Mesendoderm (in vitro differentiated cells): Measurements from ENCODE around the gene STIM2.

Source experiments
- DNase-seq: peaks from one replicate; pipeline ENCODE4 v3.0.0; 2013
- H2AK5ac ChIP-seq: 2 replicates; pipeline ENCODE4 v1.6.1; 2013; ENCODE audit warnings: low read length, inconsistent platforms
- H2BK120ac ChIP-seq: 2 replicates; pipeline ENCODE4 v1.6.1; 2013; ENCODE audit warnings: low read depth, mild to moderate bottlenecking, low read length, moderate library complexity, mixed read lengths
- H2BK15ac ChIP-seq: replicated peaks from 2 replicates; pipeline ENCODE4 v1.6.1; 2013; ENCODE audit warnings: low read depth, mild to moderate bottlenecking, moderate library complexity
- H2BK5ac ChIP-seq: 2 replicates; pipeline ENCODE4 v1.6.1; 2013; ENCODE audit warnings: low read length, inconsistent platforms
- H3K18ac ChIP-seq: 2 replicates; pipeline ENCODE4 v1.6.1; 2013; ENCODE audit warnings: mild to moderate bottlenecking, low read length, mixed read lengths
- H3K23ac ChIP-seq: one replicate; pipeline ENCODE4 v1.6.1; 2013; ENCODE audit warnings: low read length
- H3K27ac ChIP-seq: 2 replicates; pipeline ENCODE4 v1.5.1; 2013; ENCODE audit warnings: low read depth, mild to moderate bottlenecking, inconsistent platforms, low read length, moderate library complexity
- H3K27me3 ChIP-seq: 2 replicates; pipeline ENCODE4 v1.6.1; 2013; ENCODE audit warnings: low read length, control low read depth, mild to moderate bottlenecking, inconsistent platforms; ENCODE audit not compliant: insufficient read depth, poor library complexity
- H3K36me3 ChIP-seq: 2 replicates; pipeline ENCODE4 v1.6.1; 2013; ENCODE audit warnings: low read length, inconsistent platforms; ENCODE audit not compliant: control insufficient read depth, insufficient read depth
- H3K4ac ChIP-seq: one replicate; pipeline ENCODE4 v1.6.1; 2013; ENCODE audit warnings: low read depth, mild to moderate bottlenecking, low read length, moderate library complexity
- H3K4me1 ChIP-seq: 2 replicates; pipeline ENCODE4 v1.6.1; 2013; ENCODE audit warnings: low read depth, low read length, inconsistent platforms; ENCODE audit not compliant: control insufficient read depth
- H3K4me2 ChIP-seq: 2 replicates; pipeline ENCODE4 v1.6.1; 2013; ENCODE audit warnings: low read length
- H3K4me3 ChIP-seq: 2 replicates; pipeline ENCODE4 v1.5.1; 2013; ENCODE audit warnings: mild to moderate bottlenecking, low read length
- H3K56ac ChIP-seq: one replicate; pipeline ENCODE4 v1.6.1; 2013; ENCODE audit warnings: low read length
- H3K79me1 ChIP-seq: 2 replicates; pipeline ENCODE4 v1.6.1; 2013; ENCODE audit warnings: low read length, inconsistent platforms
- H3K79me2 ChIP-seq: 2 replicates; pipeline ENCODE4 v1.6.1; 2013; ENCODE audit warnings: mild to moderate bottlenecking, low read length; ENCODE audit not compliant: control insufficient read depth, insufficient read depth
- H3K9ac ChIP-seq: 2 replicates; pipeline ENCODE4 v1.6.1; 2013; ENCODE audit warnings: low read length, inconsistent platforms
- H4K5ac ChIP-seq: one replicate; pipeline ENCODE4 v1.6.1; 2013; ENCODE audit warnings: low read length
- H4K8ac ChIP-seq: one replicate; pipeline ENCODE4 v1.6.1; 2013; ENCODE audit warnings: low read depth, mild to moderate bottlenecking, control low read depth, low read length, moderate library complexity
- WGBS: extraction: QIAGEN DNeasy Blood & Tissue Kit; methylation state at CpG from one replicate; pipeline ENCODE4 v1.1.7; 2013; ENCODE audit warnings: low lambda C conversion rate, missing lambda C conversion rate; ENCODE audit not compliant: insufficient coverage; ENCODE audit errors: extremely low coverage; 5-methylcytosine and 5-hydroxymethylcytosine counted together

STIM2 gene

DNA sequence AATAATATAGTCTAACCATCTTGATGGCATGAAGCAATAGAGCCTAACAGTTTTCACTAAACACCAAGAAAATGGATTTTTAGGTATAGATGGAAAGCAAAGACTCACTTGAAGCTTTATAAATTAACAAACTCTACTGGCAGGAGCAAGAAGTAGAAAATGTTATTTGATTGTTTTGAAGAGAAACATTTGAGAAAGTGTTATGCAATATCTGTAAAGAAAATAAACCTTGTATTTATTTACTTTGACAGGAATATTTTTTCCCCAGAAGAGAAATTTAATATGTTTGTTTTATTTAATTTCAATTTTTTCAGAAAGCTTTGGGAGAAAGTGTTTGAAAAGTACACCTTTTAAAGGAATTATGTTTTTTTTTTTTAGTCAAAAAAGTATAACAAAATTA, 139.0 kb downstream of the STIM2 start:
- Histone ChIP-seq H3K4me2 (no peak overlapping the region), H3K4ac (no peak overlapping the region), H3K9ac (no peak overlapping the region), H3K4me1 (peaks cover 3% of the 10 kb centered on the region), H3K23ac (no peak overlapping the region), H4K8ac (no peak overlapping the region), H3K4me3 (no peak overlapping the region), H3K79me1 (peaks cover 2% of the 10 kb centered on the region), H3K56ac (no peak overlapping the region), H3K36me3 (no peaks in the 10 kb centered on the region), H2AK5ac (no peak overlapping the region), H2BK120ac (no peak overlapping the region), H2BK5ac (no peak overlapping the region), H3K18ac (no peak overlapping the region), H3K27ac (no peak overlapping the region), H4K5ac (no peak overlapping the region), H3K27me3 (no peaks in the 10 kb centered on the region), H3K79me2 (no peaks in the 10 kb centered on the region), H2BK15ac (no peak overlapping the region)
- DNase-seq: no peak

DNA sequence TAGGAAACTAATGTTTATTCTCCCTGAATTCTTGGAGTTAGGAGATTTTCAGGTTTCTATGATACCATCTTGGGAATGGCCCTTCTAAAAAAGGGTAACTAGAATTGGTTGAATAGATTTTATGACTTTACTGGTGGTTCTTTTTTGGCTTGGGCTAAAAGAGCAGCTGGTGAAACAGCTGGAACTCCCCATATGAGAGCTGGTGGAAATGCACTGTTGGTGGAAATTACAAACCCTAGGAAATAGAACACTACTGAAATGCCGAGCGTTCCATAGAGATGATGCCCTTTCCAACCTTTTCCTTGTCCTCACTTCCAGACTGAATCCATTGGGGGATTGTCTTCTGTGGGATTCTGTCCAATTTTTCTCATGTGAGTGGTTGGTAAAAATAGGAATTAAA, 139.5 kb downstream of the STIM2 start:
- H3K79me2 ChIP-seq: no peaks in the 10 kb centered on the region
- H3K79me1 ChIP-seq: peaks cover 2% of the 10 kb centered on the region
- no peak overlapping the region for H2BK5ac ChIP-seq
- no peak overlapping the region for H3K18ac ChIP-seq
- no peak overlapping the region for H4K5ac ChIP-seq
- no peak overlapping the region for H3K4me2 ChIP-seq
- no peak overlapping the region for H3K27ac ChIP-seq
- H3K9ac ChIP-seq: no peak overlapping the region
- H3K4me3 ChIP-seq: no peak overlapping the region
- H2AK5ac ChIP-seq: no peak overlapping the region
- no peak overlapping the region for H3K4ac ChIP-seq
- no peak overlapping the region for H3K23ac ChIP-seq
- H3K27me3 ChIP-seq: no peaks in the 10 kb centered on the region
- no peaks in the 10 kb centered on the region for H3K36me3 ChIP-seq
- DNase-seq: no peak
- no peak overlapping the region for H4K8ac ChIP-seq
- H3K4me1 ChIP-seq: peaks cover 3% of the 10 kb centered on the region
- H2BK120ac ChIP-seq: no peak overlapping the region
- no CpG with 5 or more reads among the region's 2 CpGs for WGBS
- H2BK15ac ChIP-seq: no peak overlapping the region
- H3K56ac ChIP-seq: no peak overlapping the region

DNA sequence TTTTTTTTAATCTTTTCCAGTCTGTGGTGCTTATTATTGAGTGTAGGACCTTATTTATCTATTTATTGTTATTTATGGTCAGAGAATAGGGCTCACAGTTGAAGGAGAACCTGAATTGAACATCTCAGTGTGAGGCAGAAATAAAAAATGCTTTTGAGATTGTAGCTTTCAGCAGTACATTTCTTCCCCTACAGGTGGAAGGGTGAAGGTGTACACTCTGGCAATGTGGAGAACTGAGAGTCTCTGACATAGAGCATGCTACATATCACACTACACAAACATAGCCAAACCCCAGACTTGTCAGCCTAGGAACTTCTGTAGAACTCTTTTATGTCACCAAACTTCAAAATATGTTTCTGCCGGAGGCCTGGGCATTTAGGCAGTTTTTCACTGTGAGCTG, 140.2 kb downstream of the STIM2 start:
- Histone ChIP-seq H3K56ac (no peak overlapping the region), H2BK120ac (no peak overlapping the region), H3K79me1 (peaks cover 2% of the 10 kb centered on the region), H3K36me3 (no peaks in the 10 kb centered on the region), H3K27me3 (no peaks in the 10 kb centered on the region), H3K4me3 (no peak overlapping the region), H3K4me1 (peaks cover 3% of the 10 kb centered on the region), H2BK5ac (no peak overlapping the region), H3K9ac (no peak overlapping the region), H3K4ac (no peak overlapping the region), H3K27ac (no peak overlapping the region), H3K23ac (no peak overlapping the region), H4K8ac (no peak overlapping the region), H3K18ac (no peak overlapping the region), H2BK15ac (no peak overlapping the region), H4K5ac (no peak overlapping the region), H3K4me2 (no peak overlapping the region), H2AK5ac (no peak overlapping the region), H3K79me2 (no peaks in the 10 kb centered on the region)
- no peak for DNase-seq
- no CpG with 5 or more reads among the region's 1 CpG for WGBS

DNA sequence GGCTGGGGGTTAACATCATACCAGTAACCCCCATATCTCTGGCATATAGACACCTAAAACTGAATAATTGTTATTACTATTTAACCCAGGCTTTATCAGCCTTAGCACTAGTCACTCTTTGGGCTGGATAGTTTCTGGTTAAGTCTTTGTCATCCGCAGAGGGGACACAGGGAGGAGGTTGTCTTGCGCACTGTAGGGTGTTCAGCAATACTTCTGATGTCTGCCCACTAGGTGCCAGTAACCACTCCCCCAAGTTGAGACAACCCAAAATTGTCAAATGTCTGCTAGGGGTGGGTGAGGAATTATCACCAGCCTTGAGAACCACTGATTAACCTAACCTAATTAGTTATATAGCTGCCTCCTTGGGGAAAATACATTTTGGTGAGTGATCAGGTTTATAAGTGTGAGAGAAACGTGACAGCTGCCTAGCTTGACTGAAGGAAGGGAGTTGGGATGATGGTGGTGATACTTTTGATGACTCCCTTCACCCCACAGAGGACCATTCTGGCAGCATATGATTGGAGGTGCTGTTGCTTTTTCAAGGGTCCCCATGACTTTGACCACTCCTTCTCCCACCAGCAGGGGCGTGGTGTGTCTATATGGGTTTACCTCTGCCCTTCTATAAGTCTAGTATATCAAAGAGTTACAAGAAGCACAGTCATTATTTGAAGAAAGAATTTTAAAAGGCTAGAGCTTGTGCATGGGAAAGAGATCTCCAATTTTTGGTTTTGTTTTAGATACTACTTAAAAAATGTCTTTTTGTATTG, 140.9 kb downstream of the STIM2 start:
- Histone ChIP-seq H3K27me3 (no peaks in the 10 kb centered on the region), H4K8ac (no peak overlapping the region), H3K79me2 (no peaks in the 10 kb centered on the region), H3K27ac (no peak overlapping the region), H2BK120ac (no peak overlapping the region), H3K23ac (no peak overlapping the region), H3K56ac (no peak overlapping the region), H3K79me1 (peaks cover 2% of the 10 kb centered on the region), H3K4me2 (no peak overlapping the region), H4K5ac (no peak overlapping the region), H3K9ac (no peak overlapping the region), H2BK15ac (no peak overlapping the region), H2BK5ac (no peak overlapping the region), H3K4me1 (peaks cover 3% of the 10 kb centered on the region), H3K18ac (no peak overlapping the region), H3K4me3 (no peak overlapping the region), H2AK5ac (no peak overlapping the region), H3K4ac (no peak overlapping the region), H3K36me3 (no peaks in the 10 kb centered on the region)
- DNase-seq: no peak
- no CpG with 5 or more reads among the region's 4 CpGs for WGBS

DNA sequence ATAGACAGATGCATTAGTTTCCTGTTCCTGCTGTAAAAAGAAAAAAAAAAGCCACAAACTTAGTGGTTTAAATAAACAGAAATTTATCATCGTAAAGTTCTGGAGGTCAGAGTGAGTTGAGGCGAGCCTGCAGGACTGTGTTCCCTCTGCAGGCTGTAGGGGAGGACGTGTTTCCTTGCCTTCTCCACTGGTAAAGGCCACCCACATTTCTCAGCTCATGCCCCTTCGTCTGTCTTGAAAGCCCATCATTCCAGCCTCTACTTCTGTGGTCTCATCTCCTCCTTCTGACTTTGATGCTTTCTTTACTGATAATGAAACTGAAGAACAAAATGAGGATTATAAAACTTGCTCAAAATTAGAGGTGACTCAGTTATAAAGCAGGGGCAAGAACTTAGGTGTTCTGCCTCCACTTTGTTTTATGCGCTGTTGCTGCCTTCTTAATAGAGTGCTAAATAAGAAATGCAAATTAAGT, 143.0 kb downstream of the STIM2 start:
- Histone ChIP-seq H3K4me3 (no peak overlapping the region), H3K27me3 (no peaks in the 10 kb centered on the region), H3K36me3 (no peaks in the 10 kb centered on the region), H3K4ac (no peak overlapping the region), H4K5ac (no peak overlapping the region), H3K4me2 (no peak overlapping the region), H3K79me1 (peaks cover 2% of the 10 kb centered on the region), H2BK15ac (no peak overlapping the region), H2BK5ac (no peak overlapping the region), H3K23ac (no peak overlapping the region), H3K9ac (no peak overlapping the region), H4K8ac (no peak overlapping the region), H3K18ac (no peak overlapping the region), H3K27ac (no peak overlapping the region), H2BK120ac (no peak overlapping the region), H3K56ac (no peak overlapping the region), H2AK5ac (no peak overlapping the region), H3K79me2 (no peaks in the 10 kb centered on the region), H3K4me1 (peaks cover 3% of the 10 kb centered on the region)
- no peak for DNase-seq
- no CpG with 5 or more reads among the region's 5 CpGs for WGBS

DNA sequence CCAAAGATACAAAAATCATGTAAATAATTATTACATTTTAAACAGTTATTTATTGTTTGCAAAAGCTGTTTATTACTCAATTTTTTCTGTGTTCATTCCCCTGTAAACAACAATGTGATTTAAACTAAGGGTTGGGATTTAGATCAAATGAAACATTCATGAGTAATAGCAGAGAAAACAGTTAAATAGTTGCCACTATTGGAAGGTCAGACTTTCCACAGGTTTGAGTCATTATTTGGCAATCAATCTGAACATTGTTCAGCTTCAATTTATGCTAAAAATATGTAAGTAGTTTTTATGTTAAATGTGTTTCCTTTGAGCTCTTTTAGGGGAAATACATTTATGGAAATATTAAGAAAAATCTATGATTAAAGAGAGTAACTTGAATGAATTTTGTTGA, 144.9 kb downstream of the STIM2 start:
- no peak overlapping the region for H3K23ac ChIP-seq
- no peak overlapping the region for H2BK120ac ChIP-seq
- H4K8ac ChIP-seq: no peak overlapping the region
- H2BK15ac ChIP-seq: no peak overlapping the region
- no peak overlapping the region for H3K4ac ChIP-seq
- H3K9ac ChIP-seq: no peak overlapping the region
- no peak overlapping the region for H2BK5ac ChIP-seq
- no peak overlapping the region for H3K4me2 ChIP-seq
- no peak overlapping the region for H3K18ac ChIP-seq
- no peak overlapping the region for H3K56ac ChIP-seq
- H3K79me2 ChIP-seq: no peaks in the 10 kb centered on the region
- H3K4me1 ChIP-seq: peaks cover 3% of the 10 kb centered on the region
- H3K27me3 ChIP-seq: no peaks in the 10 kb centered on the region
- H4K5ac ChIP-seq: no peak overlapping the region
- DNase-seq: no peak
- H3K79me1 ChIP-seq: peaks cover 2% of the 10 kb centered on the region
- no peak overlapping the region for H3K27ac ChIP-seq
- H2AK5ac ChIP-seq: no peak overlapping the region
- H3K36me3 ChIP-seq: no peaks in the 10 kb centered on the region
- H3K4me3 ChIP-seq: no peak overlapping the region
